Mucosa of stomach (tissue), 1 donor: ENCODE results near the gene HECA.
A peak's percentile ranks its signal among the peaks of the same experiment; 100 is the strongest.

Source experiments
- H3K27me3 ChIP-seq: one replicate; pipeline ENCODE4 v1.7.0; 2013; ENCODE audit warnings: mild to moderate bottlenecking, low read length; ENCODE audit not compliant: control insufficient read depth, insufficient read depth
- H3K36me3 ChIP-seq: one replicate; pipeline ENCODE4 v1.7.0; 2013; ENCODE audit warnings: low read length; ENCODE audit not compliant: control insufficient read depth, insufficient read depth
- H3K4me1 ChIP-seq: one replicate; pipeline ENCODE4 v1.7.0; 2013; ENCODE audit warnings: mild to moderate bottlenecking, low read length; ENCODE audit not compliant: control insufficient read depth, insufficient read depth
- H3K4me3 ChIP-seq: one replicate; pipeline ENCODE4 v1.7.0; 2013; ENCODE audit warnings: low read length
- H3K9ac ChIP-seq: one replicate; pipeline ENCODE4 v1.7.0; 2013; ENCODE audit warnings: mild to moderate bottlenecking, low read length, moderate library complexity
- H3K9me3 ChIP-seq: one replicate; pipeline ENCODE4 v1.7.0; 2013; ENCODE audit warnings: mild to moderate bottlenecking, low read length, moderate library complexity; ENCODE audit not compliant: control insufficient read depth
- donor health status: Pancreatic carcinoma.

The HECA gene

GRCh38 chr6:139134817-139135577 is at the start of gene HECA:
TSS of gene HECA (plus strand) at chr6:139135080. CDS start at chr6:139135397, 317 bp downstream.
- no peaks in the 10 kb centered on the region for H3K27me3 ChIP-seq
- peak within 1 kb of the TSS; percentile 65 for H3K4me3 ChIP-seq
- H3K36me3 ChIP-seq = no peaks in the 10 kb centered on the region
- peaks cover 15% of the 10 kb centered on the region for H3K4me1 ChIP-seq
- H3K9ac ChIP-seq = peak within 1 kb of the TSS; percentile 97
- no peaks in the 10 kb centered on the region for H3K9me3 ChIP-seq

GRCh38 chr6:139091826-139092225 is 43.1 kb upstream of the HECA start:
- Histone ChIP-seq H3K9ac (no peak overlapping the region), H3K4me3 (no peak overlapping the region), H3K27me3 (no peaks in the 10 kb centered on the region), H3K9me3 (no peaks in the 10 kb centered on the region), H3K36me3 (no peaks in the 10 kb centered on the region), H3K4me1 (no peaks in the 10 kb centered on the region)

GRCh38 chr6:139099984-139100383 is 34.9 kb upstream of the HECA start:
- Histone ChIP-seq H3K36me3 (no peaks in the 10 kb centered on the region), H3K4me3 (no peak overlapping the region), H3K9me3 (no peaks in the 10 kb centered on the region), H3K9ac (no peak overlapping the region), H3K27me3 (no peaks in the 10 kb centered on the region), H3K4me1 (no peaks in the 10 kb centered on the region)

GRCh38 chr6:139107051-139107450 is 27.8 kb upstream of the HECA start:
- H3K4me1 ChIP-seq = no peaks in the 10 kb centered on the region
- H3K9me3 ChIP-seq = no peaks in the 10 kb centered on the region
- no peaks in the 10 kb centered on the region for H3K36me3 ChIP-seq
- no peak overlapping the region for H3K9ac ChIP-seq
- H3K27me3 ChIP-seq = no peaks in the 10 kb centered on the region
- no peak overlapping the region for H3K4me3 ChIP-seq

- Histone ChIP-seq H3K9ac (no peak overlapping the region), H3K9me3 (no peaks in the 10 kb centered on the region), H3K27me3 (no peaks in the 10 kb centered on the region), H3K4me1 (no peaks in the 10 kb centered on the region), H3K4me3 (no peak overlapping the region), H3K36me3 (no peaks in the 10 kb centered on the region)
Observed at GRCh38 chr6:139108378-139108777, 26.5 kb upstream of the HECA start.

- Histone ChIP-seq H3K9me3 (no peaks in the 10 kb centered on the region), H3K4me3 (no peak overlapping the region), H3K36me3 (no peaks in the 10 kb centered on the region), H3K9ac (no peak overlapping the region), H3K27me3 (peaks cover 2% of the 10 kb centered on the region), H3K4me1 (no peaks in the 10 kb centered on the region)
Observed at GRCh38 chr6:139109558-139109957, 25.3 kb upstream of the HECA start.

GRCh38 chr6:139112146-139112545 is 22.7 kb upstream of the HECA start:
- no peaks in the 10 kb centered on the region for H3K36me3 ChIP-seq
- H3K4me1 ChIP-seq = no peaks in the 10 kb centered on the region
- no peak overlapping the region for H3K9ac ChIP-seq
- H3K27me3 ChIP-seq = peaks cover 4% of the 10 kb centered on the region
- no peaks in the 10 kb centered on the region for H3K9me3 ChIP-seq
- H3K4me3 ChIP-seq = no peak overlapping the region

GRCh38 chr6:139112561-139112960 is 22.3 kb upstream of the HECA start:
- H3K9ac ChIP-seq = no peak overlapping the region
- no peaks in the 10 kb centered on the region for H3K9me3 ChIP-seq
- peaks cover 4% of the 10 kb centered on the region for H3K27me3 ChIP-seq
- H3K36me3 ChIP-seq = no peaks in the 10 kb centered on the region
- no peaks in the 10 kb centered on the region for H3K4me1 ChIP-seq
- no peak overlapping the region for H3K4me3 ChIP-seq

- H3K9me3 ChIP-seq = no peaks in the 10 kb centered on the region
- no peaks in the 10 kb centered on the region for H3K36me3 ChIP-seq
- no peaks in the 10 kb centered on the region for H3K4me1 ChIP-seq
- peaks cover 4% of the 10 kb centered on the region for H3K27me3 ChIP-seq
- H3K4me3 ChIP-seq = no peak overlapping the region
- no peak overlapping the region for H3K9ac ChIP-seq
Observed at GRCh38 chr6:139114746-139115145, 20.1 kb upstream of the HECA start.

GRCh38 chr6:139115989-139116758 is 18.7 kb upstream of the HECA start:
- H3K4me1 ChIP-seq = no peaks in the 10 kb centered on the region
- no peaks in the 10 kb centered on the region for H3K36me3 ChIP-seq
- H3K9ac ChIP-seq = no peak overlapping the region
- H3K27me3 ChIP-seq = peaks cover 4% of the 10 kb centered on the region
- no peaks in the 10 kb centered on the region for H3K9me3 ChIP-seq
- no peak overlapping the region for H3K4me3 ChIP-seq

GRCh38 chr6:139117734-139118133 is 17.1 kb upstream of the HECA start:
- H3K4me1 ChIP-seq = no peaks in the 10 kb centered on the region
- no peak overlapping the region for H3K9ac ChIP-seq
- no peak overlapping the region for H3K4me3 ChIP-seq
- no peaks in the 10 kb centered on the region for H3K9me3 ChIP-seq
- H3K27me3 ChIP-seq = peaks cover 4% of the 10 kb centered on the region
- H3K36me3 ChIP-seq = no peaks in the 10 kb centered on the region

GRCh38 chr6:139119552-139119951 is 15.3 kb upstream of the HECA start:
- Histone ChIP-seq H3K36me3 (no peaks in the 10 kb centered on the region), H3K4me3 (no peak overlapping the region), H3K4me1 (no peaks in the 10 kb centered on the region), H3K9me3 (no peaks in the 10 kb centered on the region), H3K27me3 (peaks cover 2% of the 10 kb centered on the region), H3K9ac (no peak overlapping the region)
